ENCODE results near the gene EME2. TPM values are rescaled to one million over a fixed set of nuclear protein-coding genes. Genes with fewer than 3 reads are reported as not detected.

EME2 gene
- total RNA-seq, 1 donor from 2014 or later, result 6.8 TPM

GRCh38 chr16:1821861-1822611, 49.4 kb downstream of the EME2 start:
- no peak for TF ChIP-seq CTCF (IDR thresholded peaks at IDR 0.05; ENCODE audit: insufficient read depth, low read length, poor library complexity, severe bottlenecking)
- Histone ChIP-seq H3K36me3 (ENCODE audit: control insufficient read depth, insufficient read depth, low read length) (no peaks in the 10 kb centered on the region), H3K4me3 (ENCODE audit: low read depth, low read length) (no peak overlapping the region), H3K27me3 (ENCODE audit: control insufficient read depth, insufficient read depth, low read length) (no peaks in the 10 kb centered on the region)
- DNase-seq (ENCODE audit: low read depth), result no peak

GRCh38 chr16:1822801-1823200, 50.2 kb downstream of the EME2 start:
- DNase-seq (ENCODE audit: low read depth), result no peak
- Histone ChIP-seq H3K4me3 (ENCODE audit: low read depth, low read length) (no peak overlapping the region), H3K36me3 (ENCODE audit: control insufficient read depth, insufficient read depth, low read length) (no peaks in the 10 kb centered on the region), H3K27me3 (ENCODE audit: control insufficient read depth, insufficient read depth, low read length) (no peaks in the 10 kb centered on the region)
- no peak for TF ChIP-seq CTCF (IDR thresholded peaks at IDR 0.05; ENCODE audit: insufficient read depth, low read length, poor library complexity, severe bottlenecking)

- no peak for DNase-seq (ENCODE audit: low read depth)
- no peaks in the 10 kb centered on the region for H3K36me3 ChIP-seq (ENCODE audit: control insufficient read depth, insufficient read depth, low read length)
- H3K27me3 ChIP-seq (ENCODE audit: control insufficient read depth, insufficient read depth, low read length), result no peaks in the 10 kb centered on the region
- H3K4me3 ChIP-seq (ENCODE audit: low read depth, low read length), result no peak overlapping the region
- TF ChIP-seq CTCF (IDR thresholded peaks at IDR 0.05; ENCODE audit: insufficient read depth, low read length, poor library complexity, severe bottlenecking), result peak; percentile 60
Observed at GRCh38 chr16:1823821-1824220, 51.2 kb downstream of the EME2 start.

GRCh38 chr16:1825381-1825863, 52.8 kb downstream of the EME2 start:
- no peak for DNase-seq (ENCODE audit: low read depth)
- Histone ChIP-seq H3K36me3 (ENCODE audit: control insufficient read depth, insufficient read depth, low read length) (no peaks in the 10 kb centered on the region), H3K4me3 (ENCODE audit: low read depth, low read length) (peak overlapping the region; percentile 94), H3K27me3 (ENCODE audit: control insufficient read depth, insufficient read depth, low read length) (no peaks in the 10 kb centered on the region)
- TF ChIP-seq CTCF (IDR thresholded peaks at IDR 0.05; ENCODE audit: insufficient read depth, low read length, poor library complexity, severe bottlenecking), result no peak

Other genes with a start within 250 kb of the EME2 start
- 1.2 and 4.0 TPM in 2 replicates for gene TMEM204, start 239.1 kb upstream of the EME2 start, total RNA-seq
- gene IFT140, start 160.7 kb upstream of the EME2 start, total RNA-seq, result 15.5 and 18.1 TPM in 2 replicates
- gene CRAMP1, start 160.4 kb upstream of the EME2 start, total RNA-seq, result 10.7 and 19.3 TPM in 2 replicates
- gene JPT2, start 94.5 kb upstream of the EME2 start, total RNA-seq, result 108 and 109 TPM in 2 replicates
- gene MAPK8IP3, start 66.6 kb upstream of the EME2 start, total RNA-seq, result 32.6 and 46.9 TPM in 2 replicates
- 44.9 and 45.3 TPM in 2 replicates for gene NME3, start 1.3 kb upstream of the EME2 start, total RNA-seq
- 94.9 and 108 TPM in 2 replicates for gene MRPS34, start 324 bp downstream of the EME2 start, total RNA-seq
- gene SPSB3, start 9.8 kb downstream of the EME2 start, total RNA-seq, result 60.6 and 78.2 TPM in 2 replicates
- 145 and 187 TPM in 2 replicates for gene NUBP2, start 10.2 kb downstream of the EME2 start, total RNA-seq
- 0.48 TPM in 1 of 2 replicates, not detected in the other for gene IGFALS, start 20.9 kb downstream of the EME2 start, total RNA-seq
- gene HAGH, start 54.0 kb downstream of the EME2 start, total RNA-seq, result 62.8 and 98.4 TPM in 2 replicates
- gene FAHD1, start 54.4 kb downstream of the EME2 start, total RNA-seq, result 59.7 and 77.3 TPM in 2 replicates
- 5.0 and 6.2 TPM in 2 replicates for gene MEIOB, start 99.4 kb downstream of the EME2 start, total RNA-seq
- 0.89 and 0.92 TPM in 2 replicates for gene HS3ST6, start 145.6 kb downstream of the EME2 start, total RNA-seq
- gene MSRB1, start 170.4 kb downstream of the EME2 start, total RNA-seq, result 11.7 and 12.0 TPM in 2 replicates
- gene RPL3L, start 181.9 kb downstream of the EME2 start, total RNA-seq, result not detected in 2 replicates
- gene NDUFB10, start 186.7 kb downstream of the EME2 start, total RNA-seq, result 280 and 289 TPM in 2 replicates
- gene RPS2, start 192.0 kb downstream of the EME2 start, total RNA-seq, result 4,278 and 4,383 TPM in 2 replicates
- gene RNF151, start 194.0 kb downstream of the EME2 start, total RNA-seq, result not detected in 2 replicates
- 53.5 and 70.3 TPM in 2 replicates for gene TBL3, start 199.2 kb downstream of the EME2 start, total RNA-seq
- 0.96 TPM in 1 of 2 replicates, not detected in the other for gene NOXO1, start 208.7 kb downstream of the EME2 start, total RNA-seq
- gene GFER, start 211.4 kb downstream of the EME2 start, total RNA-seq, result 30.2 and 32.7 TPM in 2 replicates
- gene SYNGR3, start 217.2 kb downstream of the EME2 start, total RNA-seq, result 11.3 and 20.1 TPM in 2 replicates
- 48.1 and 57.7 TPM in 2 replicates for gene ZNF598, start 237.0 kb downstream of the EME2 start, total RNA-seq
- gene NPW, start 247.0 kb downstream of the EME2 start, total RNA-seq, result not detected in 2 replicates

Measured in kidney epithelial cell (primary cell).